Sigmoid colon (tissue), 7 donors: ENCODE measurements around the gene FAM151B. TPM values are rescaled to one million over a fixed set of nuclear protein-coding genes. Genes with fewer than 3 reads are reported as not detected.

Experiments
- DNase-seq: peaks from one replicate; pipeline ENCODE4 v3.0.0-alpha.2; 2019
- H3K27ac ChIP-seq, 4 donors: fragments of 200-600 bp; sonication (generic); one replicate each; pipeline ENCODE4 v1.5.1; 2016 to 2019; ENCODE audit warnings: mild to moderate bottlenecking in 1 of 4
- H3K27me3 ChIP-seq, 3 donors: fragments of 200-600 bp; sonication (generic); one replicate each; pipeline ENCODE4 v1.5.1; 2019; ENCODE audit warnings: mild to moderate bottlenecking in 1 of 3
- H3K36me3 ChIP-seq, 4 donors: fragments of 200-600 bp; sonication (generic); one replicate each; pipeline ENCODE4 v1.5.1; 2016 to 2019
- H3K4me1 ChIP-seq, 4 donors: fragments of 200-600 bp; sonication (generic); one replicate each; pipeline ENCODE4 v1.5.1; 2017 to 2019
- H3K4me3 ChIP-seq, 4 donors: fragments of 200-600 bp; sonication (generic); one replicate each; pipeline ENCODE4 v1.5.1; 2017 to 2019; ENCODE audit warnings: mild to moderate bottlenecking in 2 of 4, moderate library complexity in 1 of 4
- H3K9me3 ChIP-seq, 4 donors: fragments of 200-600 bp in 3 of 4; sonication (generic) in 3 of 4; one replicate each; pipeline versions ENCODE4 v1.5.1 to v1.6.1; 2013 to 2019
- CTCF ChIP-seq, 4 experiments: fragments of 450-650 bp in 3 of 4; fragments of 200-600 bp in 1 of 4; IDR thresholded peaks; one replicate each; pipeline ENCODE4 v1.5.1; 2016 to 2019; ENCODE audit warnings: antibody characterized with exemption in 4 of 4, mild to moderate bottlenecking in 3 of 4, moderate library complexity in 2 of 4
- EP300 ChIP-seq, 4 donors: sonication (generic); formaldehyde crosslinking; IDR thresholded peaks; one replicate each; pipeline ENCODE4 v1.6.1; 2017; ENCODE audit warnings: antibody characterized with exemption in 4 of 4
- POLR2A ChIP-seq, 2 donors: fragments of 450-650 bp; IDR thresholded peaks; one replicate each; pipeline ENCODE4 v1.6.1; 2016; ENCODE audit warnings: antibody characterized with exemption in 2 of 2, mild to moderate bottlenecking in 2 of 2, moderate library complexity in 2 of 2
- POLR2AphosphoS5 ChIP-seq, 4 donors: sonication (generic); formaldehyde crosslinking; IDR thresholded peaks; one replicate each; pipeline ENCODE4 v1.6.1; 2017; ENCODE audit warnings: antibody characterized with exemption in 4 of 4
- WGBS, 2 donors: extraction: QIAGEN DNeasy Blood & Tissue Kit; methylation state at CpG; one replicate each; pipeline ENCODE4 v1.1.7; 2013; 5-methylcytosine and 5-hydroxymethylcytosine counted together
- intact Hi-C: fragments of 100-400 bp; cut with DNase I; formaldehyde crosslinking; loops from one replicate; pipeline ENCODE4 v1.15.1; 2023
- polyA plus RNA-seq, 3 donors: library from polyadenylated mRNA; stranded (reverse); fragments of 200-250 nt; gene quantifications; one replicate each; pipeline ENCODE4 v1.2.3, GENCODE V29; 2013
- total RNA-seq, 4 donors: library from RNA; depleted of rRNA; stranded (reverse); fragments of >200 nt; gene quantifications; one replicate each; pipeline ENCODE4 v1.1.0, GENCODE V29; 2016
- donor health status: healthy with polysubstance abuse.
- donor health status: Bipolar disorder and iron deficiency.
- donor health status: healthy.

The FAM151B gene
- total RNA-seq, result 1 to 10 TPM; 1.6 to 3.3 (median 2.9) TPM
- 1 to 10 TPM in 1 of 3 donors, under 1 TPM in 2; 0.46 to 1.2 (median 0.60) TPM for polyA plus RNA-seq

- 1% methylated on average over 85 of the region's 85 CpGs for WGBS, 2 donors
- DNase-seq, result peak; percentile 88
- peaks cover 0 to 17% (median 4%) of the 10 kb centered on the region in 4 donors for H3K4me1 ChIP-seq
- TF ChIP-seq EP300 (IDR thresholded peaks at IDR 0.05) (no peak), POLR2A (IDR thresholded peaks at IDR 0.05) (no peak), CTCF (IDR thresholded peaks at IDR 0.05) (no peak), POLR2AphosphoS5 (IDR thresholded peaks at IDR 0.05) (peak in 3 of 4 donors; percentile 11 to 50 (median 43))
- intact Hi-C loops, result loop anchor here (5.0 kb wide), 2 partner anchors 169 to 184 kb away; no protein-coding TSS in a partner anchor
- no peaks in the 10 kb centered on the region for H3K27me3 ChIP-seq
- H3K4me3 ChIP-seq, result peak within 1 kb of the TSS; percentile 53 to 72 (median 64)
- H3K9me3 ChIP-seq, result no peaks in the 10 kb centered on the region
- H3K36me3 ChIP-seq, result no peaks in the 10 kb centered on the region
- peak within 1 kb of the TSS; percentile 76 to 85 (median 80) for H3K27ac ChIP-seq
Observed at GRCh38 chr5:80487829-80488721, at the start of gene FAM151B. Gene FAM151B, plus strand, starts transcription at chr5:80488100. Its CDS starts 24 bp downstream, at chr5:80488124.

GRCh38 chr5:80438739-80439138 is 49.2 kb upstream of the FAM151B start:
- Histone ChIP-seq H3K36me3 (peaks cover 0 to 55% (median 10%) of the 10 kb centered on the region in 4 donors), H3K4me1 (no peaks in the 10 kb centered on the region), H3K27me3 (no peaks in the 10 kb centered on the region), H3K9me3 (no peaks in the 10 kb centered on the region), H3K27ac (no peak overlapping the region), H3K4me3 (no peak overlapping the region)
- no peak for DNase-seq
- TF ChIP-seq EP300 (IDR thresholded peaks at IDR 0.05) (no peak), POLR2AphosphoS5 (IDR thresholded peaks at IDR 0.05) (no peak), POLR2A (IDR thresholded peaks at IDR 0.05) (no peak), CTCF (IDR thresholded peaks at IDR 0.05) (no peak)
- WGBS, 2 donors, result 97% methylated on average over 4 of the region's 4 CpGs
- intact Hi-C loops, result no loop called here

- intact Hi-C loops, result no loop called here
- peaks cover 0 to 60% (median 10%) of the 10 kb centered on the region in 4 donors for H3K36me3 ChIP-seq
- no peaks in the 10 kb centered on the region for H3K27me3 ChIP-seq
- TF ChIP-seq POLR2A (IDR thresholded peaks at IDR 0.05), result no peak
- no peak for TF ChIP-seq POLR2AphosphoS5 (IDR thresholded peaks at IDR 0.05)
- no peak for TF ChIP-seq EP300 (IDR thresholded peaks at IDR 0.05)
- TF ChIP-seq CTCF (IDR thresholded peaks at IDR 0.05), result no peak
- no peaks in the 10 kb centered on the region for H3K9me3 ChIP-seq
- DNase-seq, result no peak
- H3K27ac ChIP-seq, result no peak overlapping the region
- H3K4me3 ChIP-seq, result no peak overlapping the region
- H3K4me1 ChIP-seq, result no peaks in the 10 kb centered on the region
Observed at GRCh38 chr5:80439213-80439612, 48.7 kb upstream of the FAM151B start.

GRCh38 chr5:80442742-80443141 is 45.2 kb upstream of the FAM151B start:
- intact Hi-C loops, result no loop called here
- TF ChIP-seq POLR2A (IDR thresholded peaks at IDR 0.05), result no peak
- TF ChIP-seq POLR2AphosphoS5 (IDR thresholded peaks at IDR 0.05), result no peak
- no peak for TF ChIP-seq CTCF (IDR thresholded peaks at IDR 0.05)
- TF ChIP-seq EP300 (IDR thresholded peaks at IDR 0.05), result no peak
- Histone ChIP-seq H3K36me3 (peaks cover 0 to 63% (median 9%) of the 10 kb centered on the region in 4 donors), H3K4me3 (no peak overlapping the region), H3K27ac (no peak overlapping the region), H3K27me3 (no peaks in the 10 kb centered on the region), H3K4me1 (no peaks in the 10 kb centered on the region), H3K9me3 (no peaks in the 10 kb centered on the region)
- DNase-seq, result no peak
